ENCODE results near the gene CAVIN3.

DNA sequence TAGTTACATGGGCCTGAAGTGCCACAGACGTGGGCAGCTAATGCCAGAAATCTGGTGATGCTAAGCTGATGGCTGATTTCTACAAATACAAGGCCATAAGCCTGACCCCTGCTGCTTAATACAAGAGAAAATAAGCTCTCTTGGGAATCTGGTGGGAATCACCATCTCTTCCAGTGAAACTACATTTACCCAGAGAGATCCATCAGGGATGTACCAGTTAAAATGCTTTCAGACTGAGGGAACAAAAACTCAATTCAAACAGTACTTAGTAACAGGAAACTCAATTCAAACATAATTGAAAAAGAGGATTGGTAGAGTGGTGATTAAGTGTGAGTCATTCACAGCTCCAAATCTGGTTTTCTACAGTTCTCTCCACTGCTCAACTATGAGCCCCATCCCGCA lies 1.7 kb upstream of the CAVIN3 start:
- no peak for TF ChIP-seq CTCF (IDR thresholded peaks at IDR 0.05)
- TF ChIP-seq ZFX (IDR thresholded peaks at IDR 0.05; ENCODE audit: borderline replicate concordance) = no peak
